ENCODE results near the gene DUSP2.

DNA sequence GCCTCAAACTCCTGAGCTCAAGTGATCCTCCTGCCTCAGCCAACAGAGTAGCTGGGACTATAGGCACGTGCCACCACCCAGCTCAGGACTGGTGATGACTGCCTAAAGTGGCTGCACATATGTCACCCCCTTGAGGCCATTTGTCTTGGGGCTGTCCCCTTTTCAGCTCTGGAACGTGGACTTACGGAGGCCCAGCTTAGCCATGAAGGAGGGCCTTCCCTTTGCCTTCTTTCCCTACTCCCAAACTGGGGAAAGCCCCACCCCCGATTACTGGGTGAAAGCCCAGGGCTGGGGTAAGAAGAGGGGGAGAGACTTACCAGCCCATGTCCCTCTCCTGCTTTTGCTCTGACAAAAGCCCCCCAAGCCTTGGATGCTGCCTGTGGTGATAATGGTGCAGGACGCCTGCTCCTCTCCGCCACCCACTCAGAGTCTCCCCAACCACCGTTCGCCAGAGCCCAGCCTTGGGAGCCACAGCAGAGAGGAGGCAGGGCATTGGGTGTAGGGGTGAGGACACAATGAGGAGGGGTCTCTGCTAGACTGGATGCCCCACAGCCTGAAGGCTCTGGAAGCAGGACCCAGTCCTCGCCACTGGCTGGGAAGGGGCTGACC, 2.5 kb upstream of the DUSP2 start:
- TF ChIP-seq POLR2A (IDR thresholded peaks at IDR 0.05) (no peak), EP300 (IDR thresholded peaks at IDR 0.05) (no peak)
- TF ChIP-seq, protein P1, sequence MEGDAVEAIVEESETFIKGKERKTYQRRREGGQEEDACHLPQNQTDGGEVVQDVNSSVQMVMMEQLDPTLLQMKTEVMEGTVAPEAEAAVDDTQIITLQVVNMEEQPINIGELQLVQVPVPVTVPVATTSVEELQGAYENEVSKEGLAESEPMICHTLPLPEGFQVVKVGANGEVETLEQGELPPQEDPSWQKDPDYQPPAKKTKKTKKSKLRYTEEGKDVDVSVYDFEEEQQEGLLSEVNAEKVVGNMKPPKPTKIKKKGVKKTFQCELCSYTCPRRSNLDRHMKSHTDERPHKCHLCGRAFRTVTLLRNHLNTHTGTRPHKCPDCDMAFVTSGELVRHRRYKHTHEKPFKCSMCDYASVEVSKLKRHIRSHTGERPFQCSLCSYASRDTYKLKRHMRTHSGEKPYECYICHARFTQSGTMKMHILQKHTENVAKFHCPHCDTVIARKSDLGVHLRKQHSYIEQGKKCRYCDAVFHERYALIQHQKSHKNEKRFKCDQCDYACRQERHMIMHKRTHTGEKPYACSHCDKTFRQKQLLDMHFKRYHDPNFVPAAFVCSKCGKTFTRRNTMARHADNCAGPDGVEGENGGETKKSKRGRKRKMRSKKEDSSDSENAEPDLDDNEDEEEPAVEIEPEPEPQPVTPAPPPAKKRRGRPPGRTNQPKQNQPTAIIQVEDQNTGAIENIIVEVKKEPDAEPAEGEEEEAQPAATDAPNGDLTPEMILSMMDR (IDR thresholded peaks at IDR 0.05) = no peak
